H1 (cell line): Measurements from ENCODE around the gene PARD3. TPM values are rescaled to one million over a fixed set of nuclear protein-coding genes. Genes with fewer than 3 reads are reported as not detected.

ENCODE experiments used
- CTCF ChIA-PET: fragments of 300-600 bp; sonication (Branson Sonifier 250); formaldehyde crosslinking; loops from one replicate; lab custom pipeline; 2021; ENCODE audit not compliant: partially characterized antibody; lab: Charles Lee
- POLR2A ChIA-PET: fragments of 300-600 bp; sonication (Branson Sonifier 250); formaldehyde crosslinking; loops from one replicate; lab custom pipeline; 2021; ENCODE audit warnings: inconsistent platforms; ENCODE audit not compliant: partially characterized antibody; lab: Charles Lee
- DNase-seq, 2 experiments: peaks; one replicate each; pipeline versions ENCODE4 v3.0.0 to v3.0.0-alpha.2; 2010 to 2022; ENCODE audit warnings: low spot score in 2 of 2, low read depth in 1 of 2, mixed read lengths in 1 of 2
- FAIRE-seq: peaks from 2 replicates; lab custom pipeline; 2011; peaks lifted over from hg19 to GRCh38; lab: Jason Lieb, UNC
- H2AFZ ChIP-seq: 2 replicates; pipeline ENCODE4 v1.8.1; 2012; ENCODE audit warnings: low read length, inconsistent platforms
- H2AK5ac ChIP-seq: 2 replicates; pipeline ENCODE4 v1.6.1; 2013; ENCODE audit warnings: low read depth, low read length
- H2BK120ac ChIP-seq: replicated peaks from 2 replicates; pipeline ENCODE3; 2013; ENCODE audit warnings: low read depth, low read length, inconsistent platforms
- H2BK12ac ChIP-seq: 2 replicates; pipeline ENCODE4 v1.6.1; 2013; ENCODE audit warnings: low read depth, low read length
- H2BK15ac ChIP-seq: 2 replicates; pipeline ENCODE4 v1.6.1; 2013; ENCODE audit warnings: low read length
- H2BK20ac ChIP-seq: 2 replicates; pipeline ENCODE4 v1.6.1; 2013; ENCODE audit warnings: low read length
- H2BK5ac ChIP-seq: 2 replicates; pipeline ENCODE4 v1.6.1; 2013; ENCODE audit warnings: low read depth, low read length
- H3K14ac ChIP-seq: 2 replicates; pipeline ENCODE4 v1.6.1; 2013; ENCODE audit warnings: inconsistent platforms; ENCODE audit not compliant: insufficient read length
- H3K18ac ChIP-seq: 2 replicates; pipeline ENCODE4 v1.6.1; 2013; ENCODE audit warnings: low read length; ENCODE audit errors: extremely low read depth
- H3K23ac ChIP-seq: 2 replicates; pipeline ENCODE4 v1.6.1; 2013; ENCODE audit warnings: inconsistent platforms; ENCODE audit not compliant: insufficient read length
- H3K23me2 ChIP-seq: 2 replicates; pipeline ENCODE4 v1.6.1; 2013; ENCODE audit warnings: low read depth, low read length
- H3K27ac ChIP-seq: 2 replicates; pipeline ENCODE4 v1.6.1; 2011; ENCODE audit warnings: low read depth, low read length, inconsistent platforms
- H3K27me3 ChIP-seq, 4 experiments: replicated peaks in 1 of 4; 1 replicate in 1 of 4; 2 replicates in 3 of 4; pipeline versions ENCODE4 v1.6.1 to v1.8.1; 2011 to 2013; ENCODE audit warnings: low read length in 3 of 4, mild to moderate bottlenecking in 3 of 4, inconsistent platforms in 2 of 4, mixed read lengths in 2 of 4, moderate library complexity in 1 of 4; ENCODE audit not compliant: control insufficient read depth in 3 of 4, insufficient read depth in 3 of 4; ENCODE audit errors: extremely low read depth in 1 of 4
- H3K36me3 ChIP-seq, 4 experiments: 2 replicates each; pipeline versions ENCODE4 v1.6.1 to v1.8.1; 2011 to 2013; ENCODE audit warnings: mild to moderate bottlenecking in 4 of 4, low read length in 3 of 4, moderate library complexity in 2 of 4, control low read depth in 1 of 4, inconsistent platforms in 1 of 4; ENCODE audit not compliant: insufficient read depth in 4 of 4, control insufficient read depth in 2 of 4
- H3K4ac ChIP-seq: replicated peaks from 2 replicates; pipeline ENCODE3; 2013; ENCODE audit warnings: low read length, low read depth, mixed read lengths, inconsistent platforms; ENCODE audit not compliant: insufficient read length
- H3K4me1 ChIP-seq, 4 experiments: replicated peaks in 1 of 4; 1 replicate in 1 of 4; 2 replicates in 3 of 4; pipeline versions ENCODE4 v1.6.1 to v1.8.1; 2011 to 2013; ENCODE audit warnings: low read length in 3 of 4, inconsistent platforms in 2 of 4, mixed read lengths in 1 of 4; ENCODE audit not compliant: insufficient read depth in 4 of 4, control insufficient read depth in 3 of 4
- H3K4me2 ChIP-seq, 2 experiments: 2 replicates each; pipeline versions ENCODE4 v1.6.1 to v1.8.1; 2011 to 2013; ENCODE audit warnings: low read depth in 2 of 2, low read length in 2 of 2, control low read depth in 1 of 2, inconsistent platforms in 1 of 2, mild to moderate bottlenecking in 1 of 2; ENCODE audit not compliant: insufficient read depth in 1 of 2
- H3K4me3 ChIP-seq, 4 experiments: fragments of 200-600, 300-600 bp in 1 of 4; sonication (generic), shearing (Covaris generic), sonication (Bioruptor Twin) in 1 of 4; 2 replicates each; pipeline versions ENCODE4 v1.5.1 to v1.8.1; 2011 to 2016; ENCODE audit warnings: low read length in 4 of 4, low read depth in 3 of 4, control low read depth in 2 of 4, inconsistent platforms in 2 of 4, mild to moderate bottlenecking in 2 of 4, mixed read lengths in 1 of 4, moderate library complexity in 1 of 4; ENCODE audit not compliant: insufficient read depth in 2 of 4; ENCODE audit errors: extremely low read depth in 1 of 4
- H3K56ac ChIP-seq: replicated peaks from 2 replicates; pipeline ENCODE3; 2013; ENCODE audit warnings: low read depth, mild to moderate bottlenecking, mixed read lengths, low read length, inconsistent platforms; ENCODE audit not compliant: insufficient read length
- H3K79me1 ChIP-seq: 2 replicates; pipeline ENCODE4 v1.6.1; 2013; ENCODE audit warnings: low read depth, low read length, control low read depth
- H3K79me2 ChIP-seq, 2 experiments: 2 replicates each; pipeline versions ENCODE4 v1.6.1 to v1.8.1; 2012 to 2013; ENCODE audit warnings: low read length in 2 of 2, mild to moderate bottlenecking in 2 of 2, inconsistent platforms in 1 of 2; ENCODE audit not compliant: insufficient read depth in 2 of 2, control insufficient read depth in 1 of 2
- H3K9ac ChIP-seq, 4 experiments: replicated peaks in 1 of 4; 1 replicate in 1 of 4; 2 replicates in 3 of 4; pipeline versions ENCODE4 v1.6.1 to v1.8.1; 2011 to 2013; ENCODE audit warnings: low read depth in 3 of 4, low read length in 3 of 4, control low read depth in 2 of 4, mild to moderate bottlenecking in 2 of 4, moderate library complexity in 2 of 4, inconsistent platforms in 1 of 4; ENCODE audit errors: extremely low read depth in 1 of 4
- H3K9me3 ChIP-seq, 2 experiments: 2 replicates each; pipeline versions ENCODE4 v1.6.1 to v1.8.1; 2012 to 2013; ENCODE audit warnings: mild to moderate bottlenecking in 2 of 2, moderate library complexity in 2 of 2, control low read depth in 1 of 2, inconsistent platforms in 1 of 2, low read depth in 1 of 2, low read length in 1 of 2, mixed read lengths in 1 of 2; ENCODE audit not compliant: insufficient read depth in 2 of 2
- H4K20me1 ChIP-seq, 2 experiments: replicated peaks in 1 of 2; 2 replicates each; pipeline versions ENCODE3 to v1.8.1; 2011 to 2013; ENCODE audit warnings: inconsistent platforms in 2 of 2, low read length in 2 of 2, mild to moderate bottlenecking in 1 of 2; ENCODE audit not compliant: insufficient read depth in 2 of 2, control insufficient read depth in 1 of 2
- H4K5ac ChIP-seq: 2 replicates; pipeline ENCODE4 v1.6.1; 2013; ENCODE audit warnings: low read length, low read depth, mixed read lengths, inconsistent platforms; ENCODE audit not compliant: insufficient read length
- H4K8ac ChIP-seq: 2 replicates; pipeline ENCODE4 v1.8.0; 2013; ENCODE audit warnings: mild to moderate bottlenecking, moderate library complexity, low read length, inconsistent platforms; ENCODE audit not compliant: insufficient read depth; ENCODE audit errors: extremely low read depth
- H4K91ac ChIP-seq: replicated peaks from 2 replicates; pipeline ENCODE3; 2013; ENCODE audit warnings: low read length, mixed read lengths, inconsistent platforms; ENCODE audit not compliant: insufficient read length
- SIX5 ChIP-seq: IDR thresholded peaks from 2 replicates; pipeline ENCODE4 v1.6.1; 2011; ENCODE audit warnings: mild to moderate bottlenecking, low read depth, low read length
- YY1 ChIP-seq: IDR thresholded peaks from 2 replicates; pipeline ENCODE4 v1.6.1; 2011; ENCODE audit warnings: low read depth, mild to moderate bottlenecking, low read length
- whole genome bisulfite sequencing, 2 experiments: shearing (Covaris generic) in 1 of 2; methylation state at CpG; one replicate each; pipeline versions ENCODE4 v1.1.6 to v1.1.7; 2013 to 2015; ENCODE audit warnings: low lambda C conversion rate in 2 of 2, mixed read lengths in 2 of 2, inconsistent platforms in 1 of 2, low coverage in 1 of 2, missing lambda C conversion rate in 1 of 2; ENCODE audit not compliant: insufficient replicate concordance in 2 of 2, insufficient coverage in 1 of 2, insufficient read length in 1 of 2; ENCODE audit errors: extremely low coverage in 1 of 2, missing lambda C conversion rate in 1 of 2; 5-methylcytosine and 5-hydroxymethylcytosine counted together
- polyA plus RNA-seq, 7 experiments: library from polyadenylated mRNA; depleted of rRNA in 3 of 7; stranded (reverse) in 5 of 7; unstranded in 2 of 7; fragments of >200 nt in 5 of 7; fragments of 200-250 nt in 2 of 7; gene quantifications; 1 replicate in 5 of 7; 2 replicates in 1 of 7; 4 replicates in 1 of 7; pipeline versions ENCODE4 v1.2.1 to v1.2.3, GENCODE V29; 2011 to 2013; ENCODE audit warnings: missing spikeins in 2 of 7, mixed read lengths in 2 of 7
- total RNA-seq: library from RNA; stranded (reverse); fragmentation: NEBNext Ultra II Directional; extraction: Animal tissue kit (Norgen Biotek cat#: 25700); gene quantifications from 2 replicates; pipeline ENCODE4 v1.2.1, GENCODE V29; 2021

The PARD3 gene
- total and polyA plus RNA-seq, 2 of the 8 experiments (the other 6 are each of a cell fraction or from before 2014, with no cell fraction given): 19.7 to 49.1 TPM

DNA sequence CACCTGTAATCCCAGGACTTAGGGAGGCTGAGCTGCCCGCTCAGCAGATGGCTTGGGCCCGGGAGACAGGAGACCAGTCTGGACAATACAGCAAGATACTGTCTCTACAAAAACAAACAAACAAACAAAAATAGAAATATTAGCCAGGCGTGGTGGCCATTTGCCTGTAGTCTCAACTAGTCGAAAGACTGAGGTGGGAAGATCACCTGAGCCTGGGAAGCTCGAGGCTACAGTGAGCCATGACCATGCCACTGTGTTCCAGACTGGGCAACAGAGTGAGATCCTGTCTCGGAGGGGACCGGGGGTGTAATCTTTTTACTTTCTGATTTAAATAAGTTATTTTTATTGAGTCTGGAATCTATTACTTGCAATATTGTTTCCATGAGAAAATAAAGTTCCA, 274.6 kb downstream of the PARD3 start:
- Histone ChIP-seq H3K14ac (no peak overlapping the region), H3K27ac (no peak overlapping the region), H3K27me3 (no peaks in the 10 kb centered on the region), H3K9me3 (no peaks in the 10 kb centered on the region), H2AFZ (no peak overlapping the region), H3K4me1 (peaks cover 2 to 7% (median 5%) of the 10 kb centered on the region in 4 experiments; a peak in 5 of 7 replicates), H3K79me2 (peaks cover 0 to 25% of the 10 kb centered on the region in 2 experiments; a peak in 2 of 4 replicates), H4K91ac (no peak overlapping the region), H3K36me3 (no peaks in the 10 kb centered on the region), H4K8ac (no peak overlapping the region), H3K4me3 (no peak overlapping the region), H3K23ac (no peak overlapping the region), H2BK15ac (no peak overlapping the region), H2BK5ac (no peak overlapping the region), H4K5ac (no peak overlapping the region), H3K4me2 (no peak overlapping the region), H3K56ac (no peak overlapping the region), H3K18ac (no peak overlapping the region), H2BK120ac (no peak overlapping the region), H3K23me2 (no peaks in the 10 kb centered on the region), H3K9ac (no peak overlapping the region), H3K79me1 (no peaks in the 10 kb centered on the region), H2BK20ac (no peak overlapping the region), H4K20me1 (no peaks in the 10 kb centered on the region), H2BK12ac (no peak overlapping the region), H2AK5ac (no peak overlapping the region), H3K4ac (no peak overlapping the region)
- ChIA-PET POLR2A (interaction anchor here (0.6 kb wide), 1 partner anchor 14 kb away, joined by 3 read pairs; no protein-coding TSS in a partner anchor), CTCF (interaction anchor here (0.8 kb wide), 1 partner anchor 9 kb away, joined by 4 read pairs; no protein-coding TSS in a partner anchor)
- WGBS, 2 experiments: 90% methylated on average over 7 of the region's 7 CpGs; no CpG with 5 or more reads in 1 of the 2 experiments
- FAIRE-seq: no peak
- no peak for DNase-seq
- TF ChIP-seq SIX5 (no peak), YY1 (no peak)
